ENCODE measurements around the gene PCCB. TPM values are rescaled to one million over a fixed set of nuclear protein-coding genes. Genes with fewer than 3 reads are reported as not detected.

PCCB gene
- total RNA-seq, 1 donor from 2014 or later = 122 TPM

Other genes starting within 250 kb of the PCCB start
- gene MSL2, start 54.0 kb upstream of the PCCB start, total RNA-seq = 14.5 TPM

Measured in left lobe of liver (tissue), 1 donor.